Measurements from ENCODE around the gene PPARD. TPM values are rescaled to one million over a fixed set of nuclear protein-coding genes. Genes with fewer than 3 reads are reported as not detected.
"Not testable (repeated sequence)": the region's sequence is repeated elsewhere in the genome, so short reads cannot be mapped to it uniquely, and the experiment has no call there.

Gene PPARD
- total and polyA plus RNA-seq, 2 experiments from 2014 or later: 17.1 to 34.0 TPM

- Histone ChIP-seq H3K9me3 (ENCODE audit: low read depth) (no peaks in the 10 kb centered on the region), H3K4me3 (no peak overlapping the region), H3K4me1 (ENCODE audit: low read depth) (peaks cover 3% of the 10 kb centered on the region), H3K27ac (peak overlapping the region; percentile 63), H3K36me3 (no peaks in the 10 kb centered on the region), H3K27me3 (no peaks in the 10 kb centered on the region)
- no peak for TF ChIP-seq CTCF (IDR thresholded peaks at IDR 0.05; ENCODE audit: low read depth, low read length)
- peak in 1 of 2 donors; percentile 60 for DNase-seq (ENCODE audit: low read depth in 1 of 2, low spot score in 1 of 2)
Observed at GRCh38 chr6:35385457-35386202, 43.3 kb downstream of the PPARD start.

GRCh38 chr6:35386989-35387388 lies 44.6 kb downstream of the PPARD start:
- Histone ChIP-seq H3K27me3 (no peaks in the 10 kb centered on the region), H3K4me3 (no peak overlapping the region), H3K27ac (no peak overlapping the region), H3K36me3 (no peaks in the 10 kb centered on the region), H3K9me3 (ENCODE audit: low read depth) (no peaks in the 10 kb centered on the region), H3K4me1 (ENCODE audit: low read depth) (peaks cover 3% of the 10 kb centered on the region)
- no peak for DNase-seq (ENCODE audit: low read depth in 1 of 2, low spot score in 1 of 2)
- no peak for TF ChIP-seq CTCF (IDR thresholded peaks at IDR 0.05; ENCODE audit: low read depth, low read length)

- Histone ChIP-seq H3K27me3 (no peaks in the 10 kb centered on the region), H3K36me3 (no peaks in the 10 kb centered on the region), H3K27ac (no peak overlapping the region), H3K4me1 (ENCODE audit: low read depth) (peaks cover 7% of the 10 kb centered on the region), H3K9me3 (ENCODE audit: low read depth) (no peaks in the 10 kb centered on the region), H3K4me3 (no peak overlapping the region)
- no peak for TF ChIP-seq CTCF (IDR thresholded peaks at IDR 0.05; ENCODE audit: low read depth, low read length)
- no peak for DNase-seq (ENCODE audit: low read depth in 1 of 2, low spot score in 1 of 2)
Observed at GRCh38 chr6:35388030-35388429, 45.7 kb downstream of the PPARD start.

- no peak for DNase-seq (ENCODE audit: low read depth in 1 of 2, low spot score in 1 of 2)
Observed at GRCh38 chr6:35388772-35389352, 46.5 kb downstream of the PPARD start.

GRCh38 chr6:35389386-35389785 lies 47.0 kb downstream of the PPARD start:
- not testable (repeated sequence) for H3K9me3 ChIP-seq (ENCODE audit: low read depth); DNase-seq (ENCODE audit: low read depth in 1 of 2, low spot score in 1 of 2); H3K36me3 ChIP-seq; H3K27me3 ChIP-seq; H3K4me3 ChIP-seq; H3K27ac ChIP-seq
- H3K4me1 ChIP-seq (ENCODE audit: low read depth): peaks cover 19% of the 10 kb centered on the region

More at GRCh38 chr6:35388772-35389352, 46.5 kb downstream of the PPARD start:
- Histone ChIP-seq H3K9me3 (ENCODE audit: low read depth) (no peaks in the 10 kb centered on the region), H3K4me3 (no peak overlapping the region), H3K4me1 (ENCODE audit: low read depth) (peaks cover 16% of the 10 kb centered on the region), H3K27ac (no peak overlapping the region), H3K36me3 (no peaks in the 10 kb centered on the region), H3K27me3 (no peaks in the 10 kb centered on the region)
- TF ChIP-seq CTCF (IDR thresholded peaks at IDR 0.05; ENCODE audit: low read depth, low read length): no peak

Data from cardiac muscle cell (in vitro differentiated cells and primary cell).